ENCODE results near the gene NDUFAF5. TPM values are rescaled to one million over a fixed set of nuclear protein-coding genes. Genes with fewer than 3 reads are reported as not detected.
A peak's percentile ranks its signal among the peaks of the same experiment; 100 is the strongest.

The NDUFAF5 gene
- total RNA-seq, 2 donors from 2014 or later: 25.2 to 29.9 TPM

DNA sequence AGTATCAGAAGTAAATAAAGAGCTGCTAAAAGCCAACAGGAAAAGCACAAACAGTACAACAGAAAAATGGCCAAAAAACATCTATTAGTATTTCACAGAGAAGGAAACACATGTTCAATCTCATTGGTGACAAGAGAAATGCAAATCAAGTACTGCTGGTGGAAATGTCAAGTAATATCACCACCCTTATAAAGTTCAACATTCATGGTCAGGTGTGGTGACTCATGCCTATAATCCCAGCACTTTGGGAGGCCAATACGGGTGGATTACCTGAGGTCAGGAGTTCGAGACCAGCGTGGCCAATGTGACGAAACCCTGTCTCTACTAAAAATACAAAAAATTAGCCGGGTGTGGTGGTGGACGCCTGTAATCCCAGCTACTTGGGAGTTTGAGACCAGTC is 42.9 kb upstream of the NDUFAF5 start:
- Histone ChIP-seq H3K4me1 (peaks cover 0 to 9% of the 10 kb centered on the region in 2 donors), H3K9me3 (peaks cover 0 to 14% of the 10 kb centered on the region in 2 donors), H3K4me3 (no peak overlapping the region), H3K27me3 (no peaks in the 10 kb centered on the region), H3K27ac (no peak overlapping the region), H3K36me3 (peaks cover 8% of the 10 kb centered on the region)
- TF ChIP-seq, protein P1, sequence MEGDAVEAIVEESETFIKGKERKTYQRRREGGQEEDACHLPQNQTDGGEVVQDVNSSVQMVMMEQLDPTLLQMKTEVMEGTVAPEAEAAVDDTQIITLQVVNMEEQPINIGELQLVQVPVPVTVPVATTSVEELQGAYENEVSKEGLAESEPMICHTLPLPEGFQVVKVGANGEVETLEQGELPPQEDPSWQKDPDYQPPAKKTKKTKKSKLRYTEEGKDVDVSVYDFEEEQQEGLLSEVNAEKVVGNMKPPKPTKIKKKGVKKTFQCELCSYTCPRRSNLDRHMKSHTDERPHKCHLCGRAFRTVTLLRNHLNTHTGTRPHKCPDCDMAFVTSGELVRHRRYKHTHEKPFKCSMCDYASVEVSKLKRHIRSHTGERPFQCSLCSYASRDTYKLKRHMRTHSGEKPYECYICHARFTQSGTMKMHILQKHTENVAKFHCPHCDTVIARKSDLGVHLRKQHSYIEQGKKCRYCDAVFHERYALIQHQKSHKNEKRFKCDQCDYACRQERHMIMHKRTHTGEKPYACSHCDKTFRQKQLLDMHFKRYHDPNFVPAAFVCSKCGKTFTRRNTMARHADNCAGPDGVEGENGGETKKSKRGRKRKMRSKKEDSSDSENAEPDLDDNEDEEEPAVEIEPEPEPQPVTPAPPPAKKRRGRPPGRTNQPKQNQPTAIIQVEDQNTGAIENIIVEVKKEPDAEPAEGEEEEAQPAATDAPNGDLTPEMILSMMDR (IDR thresholded peaks at IDR 0.05): no peak
- no peak for DNase-seq (ENCODE audit: low spot score)

DNA sequence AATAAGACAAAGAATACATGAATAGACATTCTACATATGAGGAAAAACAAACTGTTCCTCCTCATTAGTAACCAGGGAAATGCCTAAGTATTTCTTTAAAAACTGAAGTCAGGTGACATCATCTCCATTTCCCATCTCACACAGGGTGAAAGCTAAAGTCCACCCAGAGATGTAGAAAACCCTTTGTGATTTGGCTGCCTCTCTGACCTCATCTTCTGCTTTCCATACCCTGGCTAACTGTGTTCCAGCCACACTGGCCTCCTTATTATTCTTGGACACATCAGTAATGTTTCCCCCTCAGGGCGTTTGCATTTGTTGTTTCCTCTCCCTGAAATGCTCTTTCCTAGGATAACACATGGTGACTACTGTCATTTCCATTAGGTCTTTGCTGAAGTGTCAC is 40.5 kb upstream of the NDUFAF5 start:
- H3K36me3 ChIP-seq: peaks cover 8% of the 10 kb centered on the region
- no peak overlapping the region for H3K4me3 ChIP-seq
- TF ChIP-seq, protein P1 (IDR thresholded peaks at IDR 0.05): no peak
- no peaks in the 10 kb centered on the region for H3K27me3 ChIP-seq
- no peak for DNase-seq (ENCODE audit: low spot score)
- peaks cover 0 to 14% of the 10 kb centered on the region in 2 donors for H3K9me3 ChIP-seq
- H3K4me1 ChIP-seq: no peaks in the 10 kb centered on the region
- H3K27ac ChIP-seq: no peak overlapping the region

GRCh38 chr20:13745784-13746183 is 39.0 kb upstream of the NDUFAF5 start:
- TF ChIP-seq, protein P1 (IDR thresholded peaks at IDR 0.05): no peak
- H3K27ac ChIP-seq: no peak overlapping the region
- DNase-seq (ENCODE audit: low spot score): no peak
- H3K27me3 ChIP-seq: no peaks in the 10 kb centered on the region
- H3K4me3 ChIP-seq: no peak overlapping the region
- H3K4me1 ChIP-seq: no peaks in the 10 kb centered on the region
- H3K9me3 ChIP-seq: peaks cover 0 to 5% of the 10 kb centered on the region in 2 donors
- peaks cover 8% of the 10 kb centered on the region for H3K36me3 ChIP-seq

DNA sequence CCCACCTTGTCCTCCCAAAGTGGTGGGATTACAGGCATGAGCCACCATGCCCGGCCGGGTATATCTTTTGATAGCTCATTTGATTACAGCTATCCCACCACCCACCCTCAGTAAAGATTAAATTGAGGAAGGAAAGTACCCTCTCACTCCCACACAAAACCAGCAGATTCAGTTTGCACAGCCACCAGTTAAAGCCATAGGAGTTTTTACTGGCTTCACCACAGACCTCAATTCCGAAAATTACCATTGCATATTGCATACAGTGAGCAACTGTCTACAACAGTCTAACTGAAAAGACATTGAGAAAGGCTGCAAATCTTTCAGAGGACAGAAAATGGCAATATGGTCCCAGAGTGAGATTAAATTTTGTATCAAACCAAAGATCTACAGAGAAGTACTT is 35.0 kb upstream of the NDUFAF5 start:
- DNase-seq (ENCODE audit: low spot score): no peak
- no peak overlapping the region for H3K27ac ChIP-seq
- TF ChIP-seq, protein P1 (IDR thresholded peaks at IDR 0.05): no peak
- no peak overlapping the region for H3K4me3 ChIP-seq
- no peaks in the 10 kb centered on the region for H3K36me3 ChIP-seq
- H3K9me3 ChIP-seq: no peaks in the 10 kb centered on the region
- H3K27me3 ChIP-seq: no peaks in the 10 kb centered on the region
- H3K4me1 ChIP-seq: no peaks in the 10 kb centered on the region

- peaks cover 9% of the 10 kb centered on the region for H3K36me3 ChIP-seq
- no peak overlapping the region for H3K27ac ChIP-seq
- H3K4me3 ChIP-seq: no peak overlapping the region
- no peak for DNase-seq (ENCODE audit: low spot score)
- TF ChIP-seq, protein P1 (IDR thresholded peaks at IDR 0.05): no peak
- H3K27me3 ChIP-seq: no peaks in the 10 kb centered on the region
- H3K9me3 ChIP-seq: no peaks in the 10 kb centered on the region
- no peaks in the 10 kb centered on the region for H3K4me1 ChIP-seq
These were observed 31.3 kb upstream of the NDUFAF5 start for GRCh38 chr20:13753436-13754036.

GRCh38 chr20:13755809-13756208 is 29.0 kb upstream of the NDUFAF5 start:
- Histone ChIP-seq H3K9me3 (no peaks in the 10 kb centered on the region), H3K4me1 (no peaks in the 10 kb centered on the region), H3K4me3 (no peak overlapping the region), H3K27me3 (no peaks in the 10 kb centered on the region), H3K27ac (no peak overlapping the region), H3K36me3 (peaks cover 22% of the 10 kb centered on the region)
- no peak for DNase-seq (ENCODE audit: low spot score)
- TF ChIP-seq, protein P1 (IDR thresholded peaks at IDR 0.05): peak in 1 of 2 donors; percentile 32
